ENCODE measurements around the gene C5orf52.
"Not testable (repeated sequence)": the region's sequence is repeated elsewhere in the genome, so short reads cannot be mapped to it uniquely, and the experiment has no call there.

Gene C5orf52

GRCh38 chr5:157670662-157671591, at the start of gene C5orf52:
C5orf52 (plus strand) TSS chr5:157671533; CDS start chr5:157671615, 82 bp downstream.
- no peak for DNase-seq (ENCODE audit: low read depth)

GRCh38 chr5:157624144-157624543, 47.2 kb upstream of the C5orf52 start:
- DNase-seq (ENCODE audit: low read depth), result no peak

GRCh38 chr5:157626831-157627230, 44.5 kb upstream of the C5orf52 start:
- DNase-seq (ENCODE audit: low read depth), result no peak

DNA sequence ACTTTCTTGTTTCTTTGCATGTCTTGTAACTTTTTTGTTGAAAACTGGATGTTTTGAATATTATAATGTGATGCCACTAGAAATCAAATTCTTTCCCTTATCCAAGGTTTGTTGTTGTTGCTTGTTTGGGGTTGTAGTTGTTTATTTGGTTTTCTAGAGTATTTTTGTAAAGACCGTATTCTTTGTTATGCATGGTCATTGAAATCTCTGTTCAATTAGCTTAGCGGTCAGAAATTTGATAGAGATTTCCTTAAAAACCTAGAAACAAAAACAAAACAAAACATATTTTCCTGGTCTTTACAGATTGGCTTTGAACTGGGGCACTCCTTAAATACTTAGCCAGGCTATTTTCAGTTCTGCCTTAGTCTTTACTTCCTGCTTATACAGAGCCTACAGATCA, 41.0 kb upstream of the C5orf52 start:
- no peak for DNase-seq (ENCODE audit: low read depth)

- DNase-seq (ENCODE audit: low read depth), result no peak
Observed at GRCh38 chr5:157640406-157641066, 30.8 kb upstream of the C5orf52 start.

DNA sequence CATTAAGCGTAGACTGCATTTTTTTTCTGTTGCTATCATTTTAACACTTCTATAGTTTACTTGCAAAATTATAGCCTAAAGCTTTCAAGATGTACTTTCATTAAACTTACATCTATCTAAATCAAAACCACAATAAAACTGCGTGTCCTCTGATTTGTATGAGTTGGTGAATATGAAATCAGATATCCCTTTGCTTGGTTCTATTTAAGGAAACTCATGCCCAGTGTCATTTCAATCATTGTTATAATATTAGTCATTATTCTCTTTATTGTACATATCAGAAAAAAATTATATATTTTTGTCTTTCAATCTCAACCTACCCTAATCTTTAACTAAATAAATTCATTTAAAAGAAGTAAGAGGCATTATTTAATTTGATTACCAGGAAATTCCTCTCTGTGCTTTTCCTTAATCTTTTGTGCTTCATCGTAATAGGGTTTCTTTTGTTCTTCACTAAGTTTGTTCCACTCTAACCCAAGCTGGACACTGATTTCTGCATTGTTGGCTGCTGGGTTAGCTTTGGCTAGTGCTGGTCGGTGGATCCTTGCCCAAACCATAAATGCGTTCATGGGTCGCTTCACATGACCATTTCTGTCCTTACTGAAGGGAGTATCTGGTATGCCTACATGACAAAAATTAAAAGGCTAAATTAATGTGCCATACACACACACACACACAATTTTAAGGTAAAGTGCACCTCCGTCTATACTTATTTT, 22.9 kb upstream of the C5orf52 start:
- DNase-seq (ENCODE audit: low read depth), result no peak

DNA sequence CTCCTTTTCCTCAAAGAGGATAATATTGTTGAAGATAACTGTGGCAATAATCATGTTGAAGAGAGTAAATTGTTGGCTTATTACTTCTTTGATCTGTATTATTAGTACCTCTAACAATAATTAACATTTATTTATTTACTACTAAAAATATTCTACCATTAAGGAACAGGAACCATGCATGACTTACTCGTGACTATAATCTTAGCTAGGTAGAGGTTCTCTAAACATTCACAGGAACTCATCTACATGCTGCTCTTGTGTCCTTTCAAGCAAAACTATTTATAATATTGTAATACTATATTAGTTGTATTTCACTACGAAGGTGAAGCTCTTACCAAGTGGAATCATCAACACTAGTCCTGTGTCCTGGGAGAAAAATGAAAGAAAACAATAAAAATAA, 22.2 kb upstream of the C5orf52 start:
- no peak for DNase-seq (ENCODE audit: low read depth)

DNA sequence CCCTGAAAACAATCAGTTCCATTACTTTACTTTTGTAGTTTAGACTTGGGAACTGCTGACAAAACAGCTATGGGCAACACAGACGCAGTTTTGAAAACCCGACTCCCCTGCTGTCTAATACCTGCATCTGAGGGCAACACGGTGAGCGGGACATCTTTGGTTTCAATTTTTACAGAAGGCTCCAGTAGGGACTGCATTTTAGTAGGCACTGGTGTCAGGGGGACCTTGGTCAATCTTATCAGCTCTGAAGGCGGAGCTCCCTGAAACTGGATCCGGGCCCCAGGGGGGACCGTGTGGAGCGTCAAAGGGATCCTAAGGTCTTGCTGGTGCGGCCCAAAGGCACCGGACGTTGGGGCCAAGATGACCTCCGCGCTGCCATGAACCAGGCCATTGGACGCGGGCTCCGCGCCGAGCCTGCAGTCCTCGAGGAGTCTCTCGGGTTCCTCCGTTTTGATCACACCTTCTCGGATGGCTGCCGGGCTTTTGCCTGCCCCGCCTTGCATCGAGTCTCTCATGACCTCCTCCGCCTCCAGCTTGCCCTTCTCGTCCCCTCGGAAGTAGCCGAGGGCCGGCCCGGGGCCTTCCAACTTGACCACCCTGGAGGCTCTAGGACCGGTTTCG, 20.2 kb upstream of the C5orf52 start:
- DNase-seq (ENCODE audit: low read depth), result no peak

DNA sequence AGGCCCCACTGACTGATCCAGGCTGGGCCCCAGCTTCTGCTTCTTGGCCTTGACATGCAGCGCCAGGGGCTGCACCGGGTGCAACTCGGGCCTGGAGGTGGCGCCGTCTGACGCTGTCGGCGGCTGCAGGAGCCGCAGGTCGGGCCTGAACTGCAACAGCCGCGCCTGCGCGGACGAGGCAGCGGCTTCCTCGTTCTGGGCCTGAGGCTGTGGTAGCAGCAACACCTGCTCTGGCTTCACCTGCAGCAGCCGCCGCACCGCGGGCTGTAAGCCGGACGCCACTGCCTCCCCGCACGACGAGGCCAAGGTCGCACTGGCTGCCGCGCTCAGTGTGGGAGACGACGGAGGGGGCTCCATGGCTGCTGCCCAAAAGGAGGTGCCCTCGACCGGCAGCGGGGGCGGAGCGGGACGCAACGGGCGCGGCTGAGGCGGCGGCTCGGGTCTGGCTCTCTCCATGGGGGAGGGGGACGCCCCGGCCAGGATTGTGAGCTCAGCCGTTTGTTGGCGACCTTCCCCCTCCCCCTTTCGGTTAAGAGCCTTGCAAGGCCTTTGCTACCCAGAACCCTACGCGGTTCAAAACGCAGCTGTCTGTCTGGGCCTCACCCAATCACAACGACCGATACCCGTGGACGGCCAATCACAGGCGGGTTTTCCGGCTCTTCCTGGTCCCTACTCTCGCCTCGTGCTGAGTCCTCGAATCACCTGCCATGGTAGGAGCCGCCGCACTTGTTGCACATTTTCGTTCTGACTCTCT, 19.5 kb upstream of the C5orf52 start:
- DNase-seq (ENCODE audit: low read depth), result peak; percentile 64

DNA sequence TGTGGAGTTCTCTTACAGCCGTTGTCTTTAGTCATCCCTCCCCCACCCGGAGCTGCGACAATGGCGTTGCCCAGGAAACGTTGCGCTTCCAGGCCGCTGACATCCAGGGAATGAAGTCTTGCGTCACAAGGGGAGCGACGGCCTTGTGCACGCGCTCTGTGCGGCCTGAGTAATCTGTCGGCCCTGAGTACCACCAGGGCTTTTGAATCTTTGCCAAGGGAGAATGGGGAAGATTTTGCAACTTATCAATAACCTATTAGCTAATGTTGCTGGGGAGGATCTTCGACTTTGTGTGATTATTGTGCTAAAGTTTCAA, 19.0 kb upstream of the C5orf52 start, which contains the start of gene SOX30:
TSS of gene SOX30 (minus strand) at position 62 of the 316 bp plus-strand sequence. CDS start 360 bp downstream, outside the sequence.
- no peak for DNase-seq (ENCODE audit: low read depth)

DNA sequence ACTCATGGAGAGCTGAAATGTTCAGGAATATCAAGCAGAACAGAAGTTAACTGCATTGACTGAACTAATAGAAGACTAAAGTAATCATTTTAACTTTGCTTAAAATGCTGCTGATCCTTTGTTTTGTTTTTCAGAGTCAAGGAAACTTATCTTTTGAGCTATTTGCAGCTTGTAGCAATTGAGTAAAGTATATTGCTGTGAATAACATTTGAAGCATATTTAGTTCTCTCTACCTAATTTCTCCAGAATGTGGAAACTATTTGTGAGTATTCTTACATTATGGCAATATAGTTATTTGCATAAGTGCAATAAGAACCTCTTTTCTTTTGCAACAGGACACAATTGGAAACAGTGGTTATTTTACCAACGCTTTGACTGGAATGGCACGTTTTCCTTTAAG, 13.8 kb upstream of the C5orf52 start:
- peak; percentile 18 for DNase-seq (ENCODE audit: low read depth)

DNA sequence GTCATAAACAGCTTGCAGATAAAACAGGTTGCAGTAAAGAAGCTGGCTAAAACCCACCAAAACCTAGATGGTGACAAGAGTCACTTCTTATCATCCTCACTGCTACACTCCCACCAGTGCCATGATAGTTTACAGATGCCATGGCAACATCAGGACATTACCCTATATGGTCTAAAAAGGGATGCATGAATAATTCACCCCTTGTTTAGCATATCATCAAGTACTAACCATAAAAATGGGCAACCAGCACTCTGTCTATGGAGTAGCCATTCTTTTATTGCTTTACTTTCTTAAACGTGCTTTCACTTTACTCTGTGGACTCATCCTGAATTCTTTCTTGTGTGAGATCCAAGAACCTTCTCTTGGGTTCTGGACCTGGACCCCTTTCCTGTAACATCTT, 12.4 kb upstream of the C5orf52 start:
- no peak for DNase-seq (ENCODE audit: low read depth)

DNA sequence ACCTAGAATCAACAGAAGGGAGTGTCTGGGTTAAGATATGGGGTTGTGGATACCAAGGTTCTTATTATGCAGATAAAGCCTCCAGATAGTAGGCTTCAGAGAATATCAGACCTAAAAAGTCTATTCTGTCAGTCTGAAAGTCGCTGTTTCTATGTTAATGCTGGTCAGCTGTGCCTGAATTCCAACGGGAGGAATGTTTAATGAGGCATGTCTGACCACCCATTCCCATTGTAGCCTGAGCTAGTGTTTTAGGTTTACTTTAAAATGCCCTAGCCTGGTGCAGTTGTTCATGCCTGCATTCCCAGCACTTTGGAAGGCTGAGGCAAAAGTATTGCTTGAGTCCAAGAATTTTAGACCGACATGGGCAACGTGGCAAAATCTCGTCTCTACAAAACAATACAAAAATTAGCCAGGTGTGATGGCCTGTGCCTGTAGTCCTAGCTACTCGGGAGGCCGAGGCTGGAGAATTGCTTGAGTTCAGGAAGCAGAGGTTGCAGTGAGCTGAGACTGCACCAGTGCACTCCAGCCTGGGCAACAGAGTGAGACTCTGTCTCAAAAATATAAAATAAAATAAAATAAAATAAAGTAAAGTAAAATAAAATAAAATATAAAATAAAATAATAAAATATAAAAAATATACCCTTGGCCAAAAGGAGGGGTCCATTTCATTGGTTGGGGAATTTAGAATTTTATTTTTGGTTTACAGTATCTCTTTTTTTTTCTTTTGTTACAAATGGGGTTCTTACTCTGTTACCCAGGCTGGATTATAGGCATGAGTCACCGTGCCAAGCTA, 11.3 kb upstream of the C5orf52 start:
- no peak for DNase-seq (ENCODE audit: low read depth)

GRCh38 chr5:157665467-157666070, 5.8 kb upstream of the C5orf52 start:
- DNase-seq (ENCODE audit: low read depth), result peak; percentile 91

- no peak for DNase-seq (ENCODE audit: low read depth)
Observed at GRCh38 chr5:157668356-157668755, 3.0 kb upstream of the C5orf52 start.

DNA sequence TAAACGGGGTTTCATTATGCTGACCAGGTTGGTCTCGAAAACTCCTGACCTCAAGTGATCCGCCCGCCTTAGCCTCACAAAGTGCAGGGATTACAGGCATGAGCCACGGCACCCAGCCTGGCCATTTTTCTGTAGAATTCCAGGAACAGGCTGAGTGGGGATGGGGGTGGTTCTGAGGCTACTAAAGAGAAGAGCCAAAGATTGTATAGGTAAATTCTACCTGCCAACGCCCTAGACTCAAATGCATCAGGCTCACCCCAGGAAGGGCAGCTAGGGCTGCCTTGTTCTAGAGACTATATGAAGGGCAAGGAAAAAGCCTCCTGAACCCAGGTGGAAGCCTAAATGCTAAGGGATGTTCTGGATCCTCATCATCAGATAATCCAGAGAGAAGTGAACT, 1.6 kb upstream of the C5orf52 start:
- DNase-seq (ENCODE audit: low read depth), result no peak

DNA sequence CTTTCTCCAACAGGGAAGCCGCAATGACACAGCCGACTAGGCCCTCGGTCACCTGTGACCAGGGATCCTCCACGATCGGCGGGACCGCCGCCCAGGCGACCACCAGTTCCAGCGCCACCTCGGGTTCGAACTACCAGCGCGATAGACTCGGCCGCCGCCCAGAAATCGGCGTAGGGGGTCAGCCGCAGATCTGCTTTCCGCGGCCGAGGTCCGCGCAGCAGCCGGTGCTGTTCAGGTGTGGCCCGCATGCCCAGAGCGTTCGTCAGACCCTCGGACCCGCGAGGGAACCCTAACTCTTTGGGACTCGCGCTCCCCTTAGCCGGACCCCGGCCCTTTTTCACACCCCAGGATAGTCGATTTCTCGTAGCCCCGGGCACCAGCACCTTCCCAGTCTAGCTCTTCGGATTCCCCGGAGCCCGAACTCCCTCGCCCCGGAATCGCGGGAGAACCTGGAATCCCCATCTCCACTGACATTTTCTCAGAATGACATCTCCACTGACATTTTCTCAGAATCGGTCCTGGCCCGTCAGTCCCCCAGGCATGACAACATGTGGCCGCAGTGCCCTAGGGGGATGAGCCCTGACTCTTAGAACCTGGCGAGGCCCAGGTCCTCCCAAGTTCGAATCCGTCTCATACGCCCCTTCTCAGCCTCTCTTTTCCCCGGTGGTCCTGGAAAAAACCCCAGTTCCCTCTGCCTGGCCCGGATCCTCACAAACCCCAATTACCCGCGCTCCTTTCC, 428 bp downstream of the C5orf52 start:
- no peak for DNase-seq (ENCODE audit: low read depth)

GRCh38 chr5:157672976-157673375, 1.6 kb downstream of the C5orf52 start:
- no peak for DNase-seq (ENCODE audit: low read depth)

DNA sequence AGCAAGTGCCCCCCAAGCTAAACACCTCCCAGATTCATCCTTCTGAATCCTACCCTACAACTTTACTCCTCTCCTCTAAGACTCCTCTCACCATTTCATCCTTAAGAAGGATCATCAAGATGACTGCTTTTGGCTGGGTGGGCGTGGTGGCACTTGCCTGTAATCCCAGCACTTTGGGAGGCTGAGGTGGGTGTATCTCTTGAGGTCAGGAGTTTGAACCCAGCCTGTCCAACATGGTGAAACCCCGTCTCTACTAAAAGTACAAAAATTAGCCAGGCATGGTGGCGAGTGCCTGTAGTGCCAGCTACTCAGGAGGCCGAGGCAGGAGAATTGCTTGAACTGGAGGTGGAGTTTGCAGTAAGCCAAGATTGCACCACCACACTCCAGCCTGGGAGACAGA, 3.0 kb downstream of the C5orf52 start:
- not testable (repeated sequence) for DNase-seq (ENCODE audit: low read depth)

- no peak for DNase-seq (ENCODE audit: low read depth)
Observed at GRCh38 chr5:157677931-157678330, 6.6 kb downstream of the C5orf52 start.

Measured in amniotic epithelial cell (primary cell).